Measurements from ENCODE around the gene TOX2.

- no peak for TF ChIP-seq CTCF (IDR thresholded peaks at IDR 0.05; ENCODE audit: low read depth, low read length)
- no peak for TF ChIP-seq POLR2A (IDR thresholded peaks at IDR 0.05; ENCODE audit: extremely low read depth, insufficient read length)
Measured at GRCh38 chr20:43979576-43980105, 65.0 kb downstream of the TOX2 start.
